B cell (primary cell): Measurements from ENCODE around the gene TLX1.

Experiments used
- CTCF ChIP-seq: fragments of 200-600 bp; IDR thresholded peaks from one replicate; pipeline ENCODE4 v1.8.0; 2022; ENCODE audit warnings: antibody characterized with exemption, mild to moderate bottlenecking
- EZH2 ChIP-seq: IDR thresholded peaks from 2 replicates; pipeline ENCODE4 v1.6.1; 2012; ENCODE audit warnings: borderline replicate concordance, low read depth, mild to moderate bottlenecking, moderate library complexity, low read length; ENCODE audit not compliant: insufficient read depth, poor library complexity, severe bottlenecking

- TF ChIP-seq CTCF (no peak), EZH2 (no peak)
Measured at GRCh38 chr10:101126684-101127628, 4.1 kb upstream of the TLX1 start.
